ENCODE measurements around the gene PEDS1. TPM values are rescaled to one million over a fixed set of nuclear protein-coding genes. Genes with fewer than 3 reads are reported as not detected.

The PEDS1 gene
- total and polyA plus RNA-seq, 2 of the 8 experiments (the other 6 are each of a cell fraction or from before 2014, with no cell fraction given) = 28.9 to 75.9 TPM

DNA sequence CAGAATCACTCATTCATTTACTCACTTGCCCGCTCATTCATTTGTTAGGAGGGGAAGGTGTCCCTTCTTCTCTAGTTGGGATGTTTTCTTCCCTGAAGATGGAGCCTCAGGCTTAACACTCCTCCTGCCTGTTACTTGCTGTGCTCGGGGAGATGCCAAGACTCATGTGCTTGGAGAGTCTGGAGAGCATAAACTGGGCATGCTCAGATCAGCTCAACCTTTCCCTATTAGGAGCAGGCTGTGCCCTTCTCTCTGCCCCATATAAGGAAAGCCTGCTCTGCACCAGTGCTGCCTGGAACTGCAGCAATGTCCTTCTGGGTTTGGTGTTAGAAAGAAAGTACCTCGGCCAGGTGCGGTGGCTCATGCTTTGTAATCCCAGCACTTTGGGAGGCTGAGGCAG is 22.5 kb downstream of the PEDS1 start:
- TF ChIP-seq GTF2F1 (IDR thresholded peaks at IDR 0.05; ENCODE audit: borderline replicate concordance, low read depth, low read length) (no peak), SRF (IDR thresholded peaks at IDR 0.05; ENCODE audit: low read depth, low read length) (no peak), MAX (IDR thresholded peaks at IDR 0.05) (no peak), KDM1A (IDR thresholded peaks at IDR 0.05; ENCODE audit: borderline replicate concordance, low read length) (no peak), JUN (IDR thresholded peaks at IDR 0.05; ENCODE audit: low read depth, low read length) (no peak)
- TF ChIP-seq, protein P1, sequence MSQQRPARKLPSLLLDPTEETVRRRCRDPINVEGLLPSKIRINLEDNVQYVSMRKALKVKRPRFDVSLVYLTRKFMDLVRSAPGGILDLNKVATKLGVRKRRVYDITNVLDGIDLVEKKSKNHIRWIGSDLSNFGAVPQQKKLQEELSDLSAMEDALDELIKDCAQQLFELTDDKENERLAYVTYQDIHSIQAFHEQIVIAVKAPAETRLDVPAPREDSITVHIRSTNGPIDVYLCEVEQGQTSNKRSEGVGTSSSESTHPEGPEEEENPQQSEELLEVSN (IDR thresholded peaks at IDR 0.05) = no peak
- TF ChIP-seq, protein P2, sequence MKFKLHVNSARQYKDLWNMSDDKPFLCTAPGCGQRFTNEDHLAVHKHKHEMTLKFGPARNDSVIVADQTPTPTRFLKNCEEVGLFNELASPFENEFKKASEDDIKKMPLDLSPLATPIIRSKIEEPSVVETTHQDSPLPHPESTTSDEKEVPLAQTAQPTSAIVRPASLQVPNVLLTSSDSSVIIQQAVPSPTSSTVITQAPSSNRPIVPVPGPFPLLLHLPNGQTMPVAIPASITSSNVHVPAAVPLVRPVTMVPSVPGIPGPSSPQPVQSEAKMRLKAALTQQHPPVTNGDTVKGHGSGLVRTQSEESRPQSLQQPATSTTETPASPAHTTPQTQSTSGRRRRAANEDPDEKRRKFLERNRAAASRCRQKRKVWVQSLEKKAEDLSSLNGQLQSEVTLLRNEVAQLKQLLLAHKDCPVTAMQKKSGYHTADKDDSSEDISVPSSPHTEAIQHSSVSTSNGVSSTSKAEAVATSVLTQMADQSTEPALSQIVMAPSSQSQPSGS (IDR thresholded peaks at IDR 0.05; ENCODE audit: low read length) = no peak
- H3K9me3 ChIP-seq (ENCODE audit: insufficient read depth in 2 of 2, low read depth in 1 of 2, low read length in 1 of 2) = no peaks in the 10 kb centered on the region
- H3K23ac ChIP-seq (ENCODE audit: insufficient read length) = no peak overlapping the region
- H2BK20ac ChIP-seq (ENCODE audit: low read length) = no peak overlapping the region
- DNase-seq (ENCODE audit: low read depth in 1 of 2, low spot score in 2 of 2) (no peak), FAIRE-seq (no peak)
- peaks cover 6 to 40% (median 22%) of the 10 kb centered on the region in 4 experiments; a peak in 5 of 8 replicates for H3K36me3 ChIP-seq (ENCODE audit: control insufficient read depth in 2 of 4, insufficient read depth in 4 of 4, low read length in 3 of 4)
- no peak overlapping the region for H2BK120ac ChIP-seq (replicated peaks; ENCODE audit: low read depth, low read length)
- H4K20me1 ChIP-seq (replicated peaks in 1 of 2; ENCODE audit: control insufficient read depth in 1 of 2, insufficient read depth in 2 of 2, low read length in 2 of 2) = peaks cover 3 to 25% of the 10 kb centered on the region in 2 experiments
- H2AFZ ChIP-seq (ENCODE audit: low read length) = no peak overlapping the region
- H3K4ac ChIP-seq (replicated peaks; ENCODE audit: insufficient read length, low read depth, low read length) = no peak overlapping the region
- no peak overlapping the region for H2AK5ac ChIP-seq (ENCODE audit: low read depth, low read length)
- no peaks in the 10 kb centered on the region for H3K4me1 ChIP-seq (replicated peaks in 1 of 4; ENCODE audit: control insufficient read depth in 3 of 4, insufficient read depth in 4 of 4, low read length in 3 of 4)
- H3K27me3 ChIP-seq (replicated peaks in 1 of 4; ENCODE audit: control insufficient read depth in 3 of 4, extremely low read depth in 1 of 4, insufficient read depth in 3 of 4, low read length in 3 of 4) = no peaks in the 10 kb centered on the region
- no peak overlapping the region; the same call in 1 of the 2 replicates for H3K27ac ChIP-seq (ENCODE audit: low read depth, low read length)
- 92% methylated on average over 4 of the region's 4 CpGs; no CpG with 5 or more reads in 1 of the 2 experiments for WGBS, 2 experiments (ENCODE audit: extremely low coverage in 1 of 2, insufficient coverage in 1 of 2, insufficient read length in 1 of 2, insufficient replicate concordance in 2 of 2, low coverage in 1 of 2, low lambda C conversion rate in 2 of 2, missing lambda C conversion rate in 1 of 2)
- no peak overlapping the region for H4K91ac ChIP-seq (replicated peaks; ENCODE audit: insufficient read length, low read length)
- H3K4me3 ChIP-seq (ENCODE audit: extremely low read depth in 1 of 4, insufficient read depth in 2 of 4, low read depth in 3 of 4, low read length in 4 of 4) = no peak overlapping the region
- no peak overlapping the region; the same call in 1 of the 2 replicates for H2BK5ac ChIP-seq (ENCODE audit: low read depth, low read length)
- no peak overlapping the region for H3K18ac ChIP-seq (ENCODE audit: extremely low read depth, low read length)
- ChIA-PET CTCF (ENCODE audit: partially characterized antibody) (interaction anchor here (1.3 to 8.5 kb wide), 4 partner anchors 9 to 38 kb away, joined by 3 to 92 read pairs (median 9); no protein-coding TSS in a partner anchor), POLR2A (ENCODE audit: partially characterized antibody) (interaction anchor here (1.0 to 1.1 kb wide), 2 partner anchors 21 to 23 kb away, joined by 3 to 5 read pairs; partner anchors contain the start of gene PEDS1)
- H4K8ac ChIP-seq (ENCODE audit: extremely low read depth, insufficient read depth, low read length) = no peak overlapping the region
- no peak overlapping the region for H3K9ac ChIP-seq (replicated peaks in 1 of 4; ENCODE audit: extremely low read depth in 1 of 4, low read depth in 3 of 4, low read length in 3 of 4)
- H3K14ac ChIP-seq (ENCODE audit: insufficient read length) = no peak overlapping the region
- no peak overlapping the region for H2BK15ac ChIP-seq (ENCODE audit: low read length)
- peaks cover 8% of the 10 kb centered on the region for H3K79me1 ChIP-seq (ENCODE audit: low read depth, low read length)
- no peaks in the 10 kb centered on the region for H3K79me2 ChIP-seq (ENCODE audit: control insufficient read depth in 1 of 2, insufficient read depth in 2 of 2, low read length in 2 of 2)
- H3K23me2 ChIP-seq (ENCODE audit: low read depth, low read length) = no peaks in the 10 kb centered on the region
- no peak overlapping the region for H3K56ac ChIP-seq (replicated peaks; ENCODE audit: insufficient read length, low read depth, low read length)
- H3K4me2 ChIP-seq (ENCODE audit: insufficient read depth in 1 of 2, low read depth in 2 of 2, low read length in 2 of 2) = no peak overlapping the region
- H2BK12ac ChIP-seq (ENCODE audit: low read depth, low read length) = no peak overlapping the region
- no peak overlapping the region for H4K5ac ChIP-seq (ENCODE audit: insufficient read length, low read depth, low read length)
